CD4-positive, alpha-beta T cell treated with Interleukin-15 for 4 hours (primary cell): ENCODE data around the gene RBM38.

Experiments
- DNase-seq: peaks from one replicate; pipeline ENCODE4 v3.0.0-alpha.2; 2020; ENCODE audit warnings: low spot score

RBM38 gene

DNA sequence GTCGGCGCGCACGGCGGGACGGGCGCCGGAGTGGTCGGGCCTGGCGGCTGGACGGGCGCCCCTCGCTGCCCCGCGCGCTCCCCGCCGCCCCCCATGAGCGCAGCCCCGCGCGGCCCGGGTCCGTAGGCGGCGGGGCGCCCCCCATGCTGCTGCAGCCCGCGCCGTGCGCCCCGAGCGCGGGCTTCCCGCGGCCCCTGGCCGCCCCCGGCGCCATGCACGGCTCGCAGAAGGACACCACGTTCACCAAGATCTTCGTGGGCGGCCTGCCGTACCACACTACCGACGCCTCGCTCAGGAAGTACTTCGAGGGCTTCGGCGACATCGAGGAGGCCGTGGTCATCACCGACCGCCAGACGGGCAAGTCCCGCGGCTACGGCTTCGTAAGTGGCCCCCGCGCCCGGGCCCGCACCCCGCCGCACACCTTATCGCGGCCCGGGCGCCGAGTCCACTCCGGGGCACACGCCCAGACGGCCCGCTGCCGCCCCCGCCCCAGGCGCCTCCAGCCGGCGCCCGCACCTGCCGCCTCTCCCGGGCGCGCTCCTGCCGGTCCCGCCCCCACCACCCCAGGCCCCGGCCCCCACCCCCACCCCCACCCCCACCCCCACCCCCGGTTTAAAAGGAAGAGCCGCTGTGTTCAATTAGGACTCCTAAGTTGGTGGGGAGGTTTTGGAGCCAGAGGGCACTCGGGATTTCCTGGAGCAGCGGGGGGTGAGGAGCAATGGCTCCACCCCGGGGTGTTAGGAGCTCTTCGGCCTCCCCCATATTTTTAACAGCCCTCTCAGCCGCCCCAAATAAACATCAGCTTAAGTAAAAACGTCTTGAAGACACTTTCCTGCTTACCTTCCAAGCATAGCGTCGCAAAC is 474 bp downstream of the RBM38 start:
- no peak for DNase-seq

DNA sequence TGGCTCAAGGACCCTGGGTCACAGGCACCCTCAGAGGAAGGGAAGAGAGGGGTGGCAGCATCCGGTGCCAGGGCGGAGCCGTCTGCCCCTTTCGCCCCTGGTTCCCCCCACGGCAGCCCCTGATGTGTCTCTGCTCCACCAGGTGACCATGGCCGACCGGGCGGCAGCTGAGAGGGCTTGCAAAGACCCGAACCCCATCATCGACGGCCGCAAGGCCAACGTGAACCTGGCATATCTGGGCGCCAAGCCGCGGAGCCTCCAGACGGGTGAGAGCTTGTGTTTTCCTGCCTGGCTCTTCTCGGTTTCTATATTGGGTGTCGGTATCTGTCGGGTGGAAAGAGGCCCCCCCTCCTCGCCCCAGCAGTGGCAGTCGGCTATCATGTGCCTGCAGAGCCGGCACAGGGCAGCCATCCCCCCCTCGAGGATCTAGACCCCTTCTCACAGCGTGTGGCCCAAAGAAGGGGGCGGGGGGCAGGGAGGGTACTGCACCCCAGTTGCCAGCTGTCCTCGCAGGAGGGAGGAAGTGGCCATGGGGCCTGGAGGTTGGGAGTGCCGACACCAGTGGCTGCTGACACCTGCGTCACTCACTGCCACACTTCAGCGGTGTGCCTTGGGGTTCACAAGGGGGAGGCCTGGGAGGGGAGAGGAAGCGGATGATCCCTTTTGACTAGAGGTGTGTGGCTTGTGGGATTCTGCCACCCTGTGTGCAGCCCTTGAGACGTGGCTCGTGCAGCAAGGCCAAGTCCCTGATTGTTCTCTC is 1.5 kb downstream of the RBM38 start:
- peak; percentile 74 for DNase-seq

DNA sequence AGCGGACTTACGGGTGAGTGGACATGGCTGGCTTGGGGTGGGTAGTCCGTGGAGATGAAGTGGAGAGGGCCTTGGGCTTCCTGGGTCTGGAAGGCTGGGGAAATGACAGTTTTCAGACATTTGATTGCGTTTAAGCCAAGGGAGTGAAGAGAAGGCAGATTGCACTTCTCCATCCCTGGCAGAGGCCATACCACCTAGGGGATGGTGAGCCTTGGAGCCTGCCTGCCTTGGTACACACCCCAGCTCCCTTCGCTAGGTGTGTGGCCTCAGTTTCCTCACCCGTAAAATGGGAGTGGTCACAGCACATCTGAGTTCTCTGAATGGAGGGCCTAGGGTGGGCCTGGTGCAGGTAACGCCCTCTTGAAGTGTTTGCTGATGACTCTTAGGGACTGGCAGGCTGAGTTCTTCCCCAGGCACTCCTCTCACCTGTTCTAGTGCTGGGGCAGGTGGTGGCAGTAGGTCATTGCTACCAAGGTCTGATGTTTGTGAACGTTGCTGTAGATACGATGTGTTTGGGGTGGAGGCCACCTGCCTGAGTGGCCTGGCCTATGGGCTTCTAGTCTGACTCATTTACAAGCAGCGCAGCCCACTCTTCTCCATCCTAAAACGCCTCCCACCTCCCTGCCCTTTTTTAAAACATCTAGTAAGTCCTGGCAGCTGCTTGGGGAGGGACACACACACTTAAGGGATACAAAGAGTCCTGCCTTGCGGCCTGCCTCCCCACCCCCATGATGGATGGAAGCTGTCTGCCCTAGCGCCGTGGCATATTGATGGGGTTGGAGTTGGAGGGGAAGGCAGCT is 2.3 kb downstream of the RBM38 start:
- peak; percentile 47 for DNase-seq

DNA sequence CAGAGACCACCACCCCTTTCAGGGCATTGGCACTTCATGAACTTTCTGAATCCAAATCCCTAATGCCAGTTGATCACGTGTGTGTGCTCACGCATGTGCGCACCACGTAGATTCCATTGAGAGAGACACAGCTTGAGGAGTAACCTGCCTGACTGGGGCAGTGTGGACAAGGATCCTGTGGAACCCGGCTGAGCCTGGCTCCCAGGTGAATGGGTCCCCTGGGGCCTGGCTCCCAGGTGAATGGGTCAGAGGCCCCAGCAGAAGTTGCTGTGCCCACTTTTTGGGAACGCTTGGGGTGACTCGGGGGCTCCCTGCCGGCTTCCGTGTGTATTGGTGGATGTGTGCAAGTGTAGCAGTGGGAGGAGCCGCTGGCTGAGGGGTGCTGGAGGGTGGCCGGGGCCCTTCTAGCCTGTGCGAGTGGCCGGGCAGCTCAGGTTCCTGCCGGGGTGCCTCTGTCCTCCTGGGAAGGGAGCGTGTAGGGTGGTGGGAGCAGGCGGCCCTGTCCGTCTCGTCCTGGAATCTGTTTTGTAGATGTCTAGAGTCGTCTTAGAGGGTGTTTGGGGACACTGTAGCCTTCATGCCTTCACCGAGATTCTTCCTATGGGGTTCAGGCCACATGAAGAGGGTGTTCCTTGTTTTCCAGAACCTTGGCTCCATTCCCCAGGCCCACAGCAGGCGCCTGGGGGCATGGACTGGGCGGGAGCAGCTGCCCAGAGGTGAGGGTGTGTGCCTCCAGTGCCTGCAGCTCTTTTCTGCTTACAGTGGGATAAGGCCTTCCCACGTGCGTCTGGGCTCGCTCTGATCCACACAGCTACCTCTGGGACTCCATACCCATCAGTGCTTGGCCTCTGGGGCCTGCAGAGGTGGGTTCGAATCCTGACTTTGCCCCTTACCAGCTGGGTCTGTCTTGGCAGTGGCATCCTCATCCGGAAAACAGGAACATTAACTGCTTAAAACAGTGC is 3.2 kb downstream of the RBM38 start:
- DNase-seq = no peak

DNA sequence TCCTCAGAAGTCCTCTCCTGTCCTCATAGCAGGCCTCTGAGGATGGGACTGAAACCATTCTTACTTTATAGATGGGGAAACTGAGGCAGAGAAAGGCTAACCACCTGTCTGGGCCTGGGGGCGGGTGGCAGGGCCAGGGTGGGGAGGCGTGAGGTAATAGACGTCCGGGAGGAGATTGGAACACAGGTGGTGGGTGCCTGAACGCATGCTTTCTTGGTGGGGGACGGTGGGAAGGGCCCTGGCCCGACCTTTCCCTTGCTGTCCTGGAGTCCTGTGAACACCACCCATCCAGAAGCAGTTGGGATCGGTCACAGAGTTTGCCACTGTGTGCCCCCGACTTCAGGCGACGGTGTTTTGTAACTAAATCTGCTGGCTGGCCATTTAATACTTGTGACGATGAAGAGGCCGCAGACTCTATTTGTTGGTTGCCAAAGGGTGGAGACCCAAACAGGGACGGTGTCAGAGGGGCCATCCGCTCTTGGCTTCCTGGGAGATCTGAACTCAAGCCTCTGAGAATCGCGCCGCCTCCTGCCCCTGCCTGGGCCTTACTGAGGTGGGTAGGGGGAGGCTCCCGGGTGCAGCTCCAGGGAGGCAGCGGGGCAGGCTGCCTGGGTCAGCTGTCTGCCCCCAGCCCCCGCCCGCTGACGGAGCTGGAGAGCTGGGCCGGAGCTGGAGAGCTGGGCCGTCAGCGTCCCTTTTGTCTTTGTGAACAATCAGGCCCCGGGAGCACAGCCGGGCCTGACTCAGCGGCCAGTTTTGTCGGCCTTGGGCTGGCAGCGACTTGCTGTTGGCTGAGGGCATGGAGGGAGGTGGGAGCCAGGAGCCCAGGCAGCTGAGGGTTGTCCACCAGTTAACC is 4.1 kb downstream of the RBM38 start:
- no peak for DNase-seq

DNA sequence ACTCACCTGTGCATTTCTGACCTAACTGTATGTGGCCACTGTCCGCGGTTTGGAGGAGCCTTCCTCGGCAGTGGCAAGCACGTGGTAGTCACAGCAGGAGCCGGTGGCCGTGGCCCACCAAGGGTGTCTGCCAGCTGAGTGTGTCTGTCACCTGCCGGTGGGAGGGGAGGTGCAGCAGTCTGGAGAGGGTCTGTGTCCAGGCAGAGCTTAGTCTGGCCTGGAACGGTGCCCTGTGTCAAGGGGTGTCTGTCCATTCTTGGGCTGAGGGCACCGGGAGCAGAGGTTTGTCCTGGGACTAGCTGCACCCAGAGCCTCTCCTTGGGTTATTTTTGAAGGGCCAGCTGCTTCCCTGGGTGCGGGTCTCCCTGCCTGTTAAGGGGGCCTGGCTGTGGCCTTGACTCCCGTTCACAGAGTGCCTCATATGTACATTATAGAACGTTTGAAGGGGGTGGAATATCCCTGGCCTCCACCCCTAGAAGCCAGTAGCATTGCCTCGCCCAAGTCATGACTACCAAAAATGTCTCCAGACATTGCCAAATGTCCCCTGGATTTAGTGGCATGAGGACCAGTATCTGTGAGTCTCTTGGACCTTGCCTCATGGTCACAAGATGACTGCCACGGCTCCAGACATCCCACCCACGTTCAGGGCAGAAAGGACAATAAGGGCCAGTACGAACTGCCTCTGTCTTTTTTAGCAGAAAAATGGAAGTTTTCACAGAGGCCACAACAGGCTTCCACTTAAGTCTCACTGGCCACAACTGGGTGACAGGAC is 5.2 kb downstream of the RBM38 start:
- DNase-seq = no peak

DNA sequence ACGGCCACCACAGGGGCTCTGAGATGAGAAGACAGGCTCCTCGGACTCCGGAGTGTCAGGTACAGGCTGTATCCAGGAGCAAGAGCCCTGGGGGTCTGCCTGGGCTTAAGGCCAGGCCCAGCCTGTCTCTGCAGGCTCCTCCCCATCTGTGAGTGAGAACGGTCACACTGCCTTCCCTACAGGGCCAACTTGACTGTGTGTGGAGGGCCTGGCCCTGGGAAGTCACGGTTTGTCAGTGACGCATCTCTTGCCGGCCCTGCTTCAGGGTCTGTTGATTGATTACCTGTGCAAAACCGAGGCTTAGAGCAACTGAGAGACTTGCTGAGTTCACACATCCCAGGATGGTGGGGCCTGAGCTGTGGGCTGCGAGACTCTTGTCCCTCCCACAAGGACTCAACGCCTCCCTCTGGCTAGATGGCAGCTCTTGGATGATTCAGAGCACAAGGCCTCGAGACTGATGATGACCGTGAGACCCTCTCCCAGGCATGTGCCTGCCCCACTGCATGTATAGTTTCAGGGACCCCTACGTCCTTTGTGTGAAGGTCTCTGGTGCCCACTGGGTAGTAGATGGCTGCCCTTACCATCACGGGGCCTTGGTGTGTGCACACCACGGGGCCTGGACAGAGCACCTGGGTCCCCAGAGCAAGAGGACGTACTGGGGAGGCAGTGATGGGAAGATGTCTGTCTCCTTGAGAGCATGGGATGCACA is 5.9 kb downstream of the RBM38 start:
- no peak for DNase-seq

DNA sequence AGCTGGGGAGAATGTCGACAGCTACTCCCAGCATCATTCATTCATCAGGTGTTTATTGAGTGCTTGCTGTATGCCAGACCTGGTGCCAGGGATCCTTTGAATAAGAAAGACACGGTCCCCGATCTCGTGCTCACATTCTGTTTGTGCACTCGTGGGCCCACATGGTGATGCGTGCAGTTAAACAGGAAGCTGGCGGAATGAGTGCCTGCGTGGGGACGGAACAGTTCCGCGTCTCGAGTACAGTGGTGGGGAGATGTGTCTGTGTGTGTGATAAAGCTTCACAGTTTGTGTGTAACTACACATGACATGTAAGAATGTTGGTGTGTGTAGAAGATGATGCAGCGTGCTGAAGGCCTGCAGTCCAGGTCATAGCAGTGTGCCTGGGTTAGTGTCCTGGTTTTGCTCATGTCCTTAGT is 6.5 kb downstream of the RBM38 start:
- DNase-seq = peak; percentile 52

DNA sequence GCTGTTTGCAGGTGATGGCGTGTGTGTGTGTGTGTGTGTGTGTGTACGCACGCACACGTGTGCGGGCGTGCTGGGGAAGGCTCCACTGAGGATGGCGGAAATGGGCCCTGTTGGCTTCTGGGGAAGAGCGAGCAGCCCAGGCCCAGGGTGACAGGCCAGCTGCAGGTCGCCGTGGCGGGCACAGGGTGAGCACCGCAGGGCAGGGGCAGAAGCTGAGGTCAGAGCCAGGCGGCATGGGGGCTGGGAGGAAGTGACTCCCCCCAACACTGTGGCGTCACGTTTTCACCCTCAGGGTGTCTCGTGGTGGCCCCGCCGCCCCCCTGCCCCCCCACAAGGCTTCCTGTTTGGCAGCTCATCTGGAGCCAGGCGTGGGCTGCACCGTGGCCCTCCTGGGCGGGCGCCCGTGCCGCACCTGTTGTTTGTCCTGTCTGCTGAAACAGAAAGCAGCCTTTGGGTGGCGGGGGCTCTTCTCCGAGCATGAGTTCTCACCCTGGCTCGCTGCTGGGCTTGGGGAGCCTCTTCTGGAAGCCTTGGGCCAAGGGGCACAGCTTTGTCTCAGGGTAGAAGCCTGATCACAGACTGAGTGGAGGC is 7.1 kb downstream of the RBM38 start:
- DNase-seq = peak; percentile 87

DNA sequence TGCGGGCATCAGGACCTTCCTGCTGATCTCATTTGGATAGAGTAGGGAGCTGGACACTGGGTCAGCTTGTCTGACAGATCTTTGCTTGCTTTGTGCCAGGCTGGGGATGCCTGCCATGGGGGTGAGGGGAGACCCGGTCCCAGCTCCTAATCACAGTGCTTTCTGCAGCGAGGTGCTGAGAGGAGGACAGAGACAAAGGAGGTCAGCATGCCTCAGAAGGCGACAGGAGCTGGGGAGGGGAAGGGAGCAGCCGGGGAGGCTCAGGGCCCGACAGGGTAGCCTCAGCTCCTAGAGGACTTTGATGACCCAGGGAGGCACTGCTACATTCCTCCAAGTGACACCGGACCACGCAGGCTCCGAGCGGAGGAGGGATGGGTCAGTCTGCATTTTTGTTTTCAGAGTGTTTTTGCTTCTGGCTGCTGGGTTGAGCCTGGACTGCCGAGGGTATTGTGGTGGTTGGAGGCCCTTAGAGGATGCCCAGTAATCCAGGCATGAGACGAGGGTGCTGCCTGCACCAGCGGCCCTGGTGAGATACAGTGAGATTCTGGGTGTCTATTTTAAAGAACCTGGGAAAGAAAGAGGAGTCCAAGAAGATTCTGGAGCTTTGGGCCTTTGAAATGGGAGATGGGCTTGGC is 7.8 kb downstream of the RBM38 start:
- DNase-seq = no peak

DNA sequence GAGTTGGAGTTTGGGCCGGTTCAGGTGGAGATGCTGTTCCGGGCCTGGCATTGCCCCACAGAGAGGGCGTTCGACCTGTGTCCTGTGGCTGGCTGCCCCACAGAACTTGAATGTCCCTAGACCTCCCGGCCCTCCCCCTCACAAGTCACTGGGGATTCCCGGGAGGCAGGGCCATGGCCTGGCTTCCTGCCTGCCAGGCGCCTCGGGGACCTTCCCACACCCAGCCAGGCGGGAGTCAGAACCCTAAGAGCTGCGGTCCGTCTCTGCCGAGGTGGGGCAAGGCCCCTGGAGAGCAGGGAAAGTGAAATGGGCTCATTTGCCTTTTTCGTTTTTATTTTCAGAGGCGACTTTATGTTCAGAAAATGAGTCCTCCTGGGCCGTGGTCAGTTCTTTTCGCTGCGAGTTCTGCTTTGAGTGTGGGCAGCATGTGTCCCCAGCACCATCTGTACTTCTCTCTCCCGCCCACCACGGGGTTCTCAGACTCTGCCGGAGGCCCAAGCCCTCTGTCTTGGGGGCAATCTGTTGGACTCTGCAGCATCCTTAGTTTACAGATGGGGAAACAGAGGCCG is 8.5 kb downstream of the RBM38 start:
- peak; percentile 28 for DNase-seq

DNA sequence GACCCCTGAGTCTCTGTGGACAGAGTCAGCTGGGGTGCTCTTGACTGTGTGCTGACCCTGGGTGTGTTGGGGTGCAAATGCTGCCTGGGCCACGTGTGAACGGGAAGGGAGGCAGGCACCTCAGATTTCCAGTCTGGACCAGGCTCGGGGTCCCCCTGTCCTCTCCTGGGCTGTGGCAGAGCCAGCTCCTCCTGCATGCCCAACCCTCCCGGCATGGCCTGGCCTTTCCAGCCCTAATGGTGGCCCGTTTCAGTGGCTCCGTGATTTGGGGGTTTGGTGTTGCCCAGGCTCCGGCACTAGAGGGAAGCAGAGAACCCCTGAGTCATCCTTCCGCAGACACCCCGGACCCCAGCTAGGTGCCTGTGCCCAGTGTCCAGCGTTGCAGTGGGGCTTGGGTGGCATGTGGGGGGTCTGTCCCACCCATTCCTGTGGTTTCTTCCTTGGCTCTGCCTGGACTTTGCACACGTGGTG is 9.1 kb downstream of the RBM38 start:
- no peak for DNase-seq

DNA sequence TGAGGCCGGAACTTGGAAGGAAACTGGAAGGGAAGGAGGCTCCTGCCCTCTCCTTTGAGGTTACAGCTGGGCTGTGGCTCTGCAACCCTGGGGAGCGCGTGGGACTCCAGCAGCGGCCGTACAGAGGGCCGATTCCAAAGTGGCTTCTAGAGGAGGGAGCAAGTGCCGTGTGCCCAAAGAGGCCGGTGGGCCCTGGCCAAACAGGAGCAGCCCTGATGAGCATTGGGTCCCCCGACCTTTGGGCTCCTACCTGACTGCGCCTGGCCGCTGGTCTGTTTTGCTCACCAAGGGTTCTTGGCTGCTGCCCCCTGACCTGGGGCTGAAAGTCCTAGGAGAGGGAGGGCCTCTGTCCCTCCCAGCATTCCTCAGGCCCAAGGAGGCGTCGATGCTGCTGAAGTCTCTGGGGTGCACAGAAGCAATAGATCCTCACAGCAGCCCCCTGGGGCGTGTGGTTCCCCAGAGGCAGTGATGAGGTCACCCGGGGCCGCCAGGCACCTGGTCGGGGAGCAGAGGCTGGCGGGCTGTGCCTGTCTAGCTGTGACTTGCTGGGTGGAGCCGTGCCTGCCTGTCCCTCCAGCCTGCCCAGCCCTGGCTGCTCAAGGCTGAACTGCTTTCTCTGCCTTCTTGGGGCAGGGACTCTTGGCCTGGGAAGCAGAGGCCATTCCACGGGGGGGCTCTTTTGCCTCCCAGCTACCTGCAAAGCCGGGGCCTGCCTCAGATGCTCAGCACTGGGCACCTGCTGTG is 9.8 kb downstream of the RBM38 start:
- no peak for DNase-seq

DNA sequence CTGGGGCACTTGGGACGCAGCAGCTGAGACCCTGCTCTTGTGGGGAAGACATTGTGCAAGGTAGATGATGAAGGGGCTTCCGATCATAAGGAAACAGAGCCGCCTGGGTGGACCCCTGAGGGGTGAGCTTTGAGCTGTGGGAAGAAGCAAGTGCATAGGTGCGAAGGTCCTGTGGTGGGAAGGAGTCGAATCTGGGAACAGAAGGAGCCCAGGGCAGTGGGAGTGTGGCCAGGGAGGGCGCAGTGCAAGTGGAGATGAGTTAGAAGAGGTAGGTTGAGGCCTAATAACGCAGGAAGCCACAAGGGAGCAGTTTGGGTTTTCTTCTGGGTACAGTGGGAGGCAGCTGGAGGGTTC is 10.3 kb downstream of the RBM38 start:
- no peak for DNase-seq

DNA sequence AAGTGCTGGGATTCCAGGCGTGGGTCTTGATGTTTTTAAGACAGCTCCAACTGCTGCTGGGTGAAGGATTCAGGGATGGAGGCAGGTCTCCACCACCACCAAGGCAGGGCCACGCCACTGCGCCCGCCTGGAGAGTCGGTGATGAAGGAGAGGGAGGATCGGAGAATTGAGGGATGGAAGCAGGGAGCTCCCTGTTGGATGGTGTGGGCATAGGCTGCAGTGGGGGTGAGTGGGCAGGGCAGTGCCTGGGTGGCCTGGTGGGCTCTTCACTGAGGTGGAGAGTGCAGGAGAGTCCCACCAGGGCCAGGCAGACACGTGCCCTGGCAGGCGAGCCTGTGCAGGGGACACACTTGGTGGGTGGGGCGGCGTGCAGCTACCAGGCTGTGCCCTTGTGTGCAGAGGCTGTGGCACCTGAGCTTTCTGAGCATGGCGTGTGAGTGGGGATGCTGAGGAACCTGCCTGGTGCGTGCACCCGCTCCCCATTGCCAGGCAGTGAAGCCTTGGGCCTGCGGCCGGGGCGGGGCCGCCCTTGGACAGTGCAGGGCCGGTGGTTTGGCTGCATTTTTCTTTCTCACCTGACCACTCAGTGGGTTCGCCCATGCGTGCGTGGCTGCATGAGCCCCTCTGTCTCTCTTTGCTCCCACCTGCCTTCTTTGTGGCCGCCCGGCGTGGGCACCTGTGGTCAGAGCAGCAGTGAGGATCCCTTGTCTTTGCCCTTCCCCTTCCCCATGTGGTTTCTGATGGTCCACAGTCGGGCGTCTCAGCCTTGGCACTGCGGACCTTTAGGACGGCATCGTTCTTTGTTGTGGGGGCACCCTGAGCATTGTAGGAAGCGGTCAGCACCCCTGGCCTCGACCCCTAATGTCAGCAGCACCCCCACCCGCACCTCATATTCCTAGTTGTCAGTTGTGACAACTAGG is 11.3 kb downstream of the RBM38 start:
- no peak for DNase-seq

DNA sequence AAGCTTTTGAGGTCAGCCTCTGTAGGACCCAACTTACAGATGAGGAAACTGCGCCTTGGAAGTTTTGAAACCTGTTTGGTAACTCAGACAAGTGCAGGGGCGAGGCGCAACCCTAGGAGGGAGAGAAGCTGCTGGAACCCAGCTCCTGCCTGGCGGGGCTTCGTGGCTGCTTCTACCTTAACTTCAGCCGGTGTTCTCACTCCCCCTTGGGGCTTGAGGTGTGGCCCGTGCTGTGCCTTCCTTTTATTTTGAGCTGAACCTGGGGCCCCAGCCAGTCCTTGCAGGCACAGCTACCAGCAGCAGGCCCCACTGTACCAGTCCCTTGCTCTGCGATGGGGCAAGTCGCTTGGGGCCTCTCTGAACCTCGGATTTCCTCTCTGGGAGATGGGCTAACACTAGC is 12.0 kb downstream of the RBM38 start:
- no peak for DNase-seq
